ENCODE results near the gene CCDC190.
"Not testable (repeated sequence)": the region's sequence is repeated elsewhere in the genome, so short reads cannot be mapped to it uniquely, and the experiment has no call there.

CCDC190 gene

GRCh38 chr1:162835157-162835899 lies 25.6 kb downstream of the CCDC190 start:
- DNase-seq: no peak

- DNase-seq: no peak
Measured at GRCh38 chr1:162832470-162832869, 28.5 kb downstream of the CCDC190 start.

GRCh38 chr1:162829268-162829667 lies 31.7 kb downstream of the CCDC190 start:
- DNase-seq: no peak

GRCh38 chr1:162823771-162824525 lies 37.0 kb downstream of the CCDC190 start:
- DNase-seq: no peak

- DNase-seq: peak in 1 of 56 donors; percentile 7
Measured at GRCh38 chr1:162823231-162823630, 37.7 kb downstream of the CCDC190 start.

- peak in 32 of 56 donors; percentile 1 to 53 (median 18) for DNase-seq
Measured at GRCh38 chr1:162822391-162823200, 38.4 kb downstream of the CCDC190 start.

- not testable (repeated sequence) for DNase-seq
Measured at GRCh38 chr1:162818666-162819065, 42.3 kb downstream of the CCDC190 start.

- not testable (repeated sequence) for DNase-seq
Measured at GRCh38 chr1:162818136-162818535, 42.8 kb downstream of the CCDC190 start.

- not testable (repeated sequence) for DNase-seq
Measured at GRCh38 chr1:162812357-162812756, 48.6 kb downstream of the CCDC190 start.

GRCh38 chr1:162807503-162807902 lies 53.5 kb downstream of the CCDC190 start:
- DNase-seq: not testable (repeated sequence)
